Tongue (tissue), 3 donors: ENCODE measurements around the gene ZNF391. TPM values are rescaled to one million over a fixed set of nuclear protein-coding genes. Genes with fewer than 3 reads are reported as not detected.
"Not testable (repeated sequence)": the region's sequence is repeated elsewhere in the genome, so short reads cannot be mapped to it uniquely, and the experiment has no call there.

Experiments
- DNase-seq: peaks from one replicate; pipeline ENCODE4 v3.0.0-alpha.2; 2015
- small RNA-seq: library from RNA; depleted of rRNA; stranded (forward); fragments of <200 nt; gene quantifications from one replicate; pipeline ENCODE3, GENCODE V24; 2014; ENCODE audit warnings: low replicate concordance
- total RNA-seq: library from RNA; depleted of rRNA; stranded (reverse); fragments of >200 nt; gene quantifications from one replicate; pipeline ENCODE4 v1.2.3, GENCODE V29; 2014

ZNF391 gene
- total RNA-seq, 1 donor from 2014 or later, result 6.2 TPM

DNA sequence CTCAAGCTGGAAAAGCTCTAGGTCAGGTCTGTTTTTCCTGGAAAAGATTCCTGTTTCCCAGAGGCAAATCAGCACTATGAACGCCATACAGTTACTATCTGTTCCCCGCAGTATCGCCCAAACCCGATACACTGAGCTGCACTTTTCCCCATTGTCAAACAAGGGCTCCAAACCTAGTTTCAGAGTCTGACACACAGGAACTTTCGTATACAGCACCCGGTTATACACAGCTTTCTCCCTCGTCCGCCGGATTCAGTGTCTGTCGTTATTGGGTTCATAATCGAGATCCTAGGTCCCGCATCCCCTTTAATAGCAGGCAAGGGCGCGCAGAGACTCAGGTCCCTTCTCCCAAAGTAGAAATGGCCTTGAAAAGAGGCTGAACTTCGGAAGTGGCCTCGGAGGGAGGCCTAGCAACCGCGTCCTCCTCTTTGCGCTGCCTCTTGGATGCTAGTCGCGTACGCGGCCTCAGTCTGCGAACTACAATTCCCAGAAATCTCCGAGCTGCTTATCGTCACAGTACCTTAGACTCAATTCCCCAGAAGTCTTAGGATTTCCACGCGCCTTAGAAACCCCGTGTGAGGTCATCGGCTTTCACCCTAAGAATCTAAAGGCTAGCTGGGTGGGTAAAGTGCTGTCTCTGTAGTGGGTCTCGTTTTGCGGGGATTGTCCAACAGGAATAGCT, 34.2 kb downstream of the ZNF391 start:
- peak; percentile 66 for DNase-seq

DNA sequence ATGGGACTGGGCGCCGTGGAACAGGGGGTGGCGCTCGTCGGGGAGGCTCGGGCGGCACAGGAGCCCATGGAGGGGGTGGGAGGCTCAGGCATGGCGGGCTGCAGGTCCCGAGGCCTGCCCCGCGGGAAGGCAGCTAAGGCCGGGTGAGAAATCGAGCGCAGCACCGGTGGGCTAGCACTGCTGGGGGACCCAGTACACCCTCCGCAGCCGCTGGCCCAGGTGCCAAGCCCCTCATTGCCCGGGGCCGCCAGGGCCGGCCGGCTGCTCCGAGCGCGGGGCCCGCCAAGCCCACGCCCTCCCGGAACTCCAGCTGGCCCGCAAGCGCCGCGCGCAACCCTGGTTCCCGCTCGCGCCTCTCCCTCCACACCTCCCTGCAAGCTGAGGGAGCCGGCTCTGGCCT, 36.3 kb downstream of the ZNF391 start:
- not testable (repeated sequence) for DNase-seq

DNA sequence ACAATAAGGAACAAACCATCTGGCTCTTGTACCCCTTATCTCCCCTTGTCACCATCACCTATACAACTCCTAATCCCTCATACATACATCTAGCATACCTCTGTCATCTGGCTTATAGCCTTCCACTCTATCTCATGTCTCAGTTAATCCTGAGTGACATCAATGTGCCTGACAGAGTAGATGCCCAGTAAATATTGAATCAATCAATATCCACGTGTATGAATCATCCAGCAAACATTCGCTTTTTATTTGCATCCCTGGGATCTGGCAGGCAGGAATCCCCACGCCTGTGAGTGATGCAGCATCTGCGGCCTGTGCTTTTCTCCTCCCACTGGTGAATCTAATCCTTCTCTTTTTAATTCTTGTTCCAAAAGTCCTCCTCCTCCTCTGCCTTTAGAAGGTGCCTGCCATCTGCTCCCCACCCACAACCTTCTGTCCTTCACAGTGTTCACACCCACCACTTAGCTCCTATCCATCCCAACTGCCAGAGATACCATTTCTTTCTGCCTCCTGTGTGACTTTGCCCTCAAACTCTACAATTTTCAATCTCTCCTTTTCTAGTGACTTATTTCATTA, 37.6 kb downstream of the ZNF391 start:
- DNase-seq, result no peak

DNA sequence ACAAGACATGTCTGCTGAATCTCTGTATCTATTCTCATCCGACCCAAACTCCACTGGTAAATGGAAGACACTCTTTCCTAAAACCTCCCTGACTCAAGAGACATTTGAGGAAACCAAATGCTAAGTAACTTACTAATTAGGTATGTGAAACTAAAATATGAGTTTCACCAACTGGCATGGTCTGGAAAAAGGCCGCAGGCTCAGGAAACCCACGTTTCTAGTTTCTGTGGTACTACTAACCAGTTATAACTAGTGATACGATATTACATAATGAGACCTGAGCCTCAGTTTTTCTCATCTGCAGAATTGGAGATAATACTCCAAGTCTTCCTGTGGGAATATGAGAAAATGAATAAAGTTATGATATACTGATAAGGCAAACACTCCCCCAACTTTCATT, 39.9 kb downstream of the ZNF391 start:
- DNase-seq, result no peak

DNA sequence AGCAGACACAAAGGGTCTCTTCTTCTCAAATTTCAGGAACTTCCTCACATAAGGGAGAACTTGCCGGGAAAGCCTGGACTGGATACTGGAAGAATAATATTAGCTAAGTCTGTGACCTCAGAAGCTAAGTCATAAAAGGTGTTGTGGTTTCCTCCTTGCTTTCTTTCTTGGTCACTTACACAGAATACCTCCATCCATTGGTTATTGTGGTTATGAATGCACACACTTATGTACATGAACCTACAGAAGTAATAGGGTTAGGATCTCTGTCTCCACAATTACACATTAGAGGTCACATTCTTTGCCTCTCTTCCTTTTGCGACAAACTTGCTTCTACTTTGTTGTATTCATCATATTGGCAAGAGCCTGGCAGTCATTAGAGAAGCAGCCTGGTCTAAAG, 40.4 kb downstream of the ZNF391 start:
- DNase-seq, result no peak

DNA sequence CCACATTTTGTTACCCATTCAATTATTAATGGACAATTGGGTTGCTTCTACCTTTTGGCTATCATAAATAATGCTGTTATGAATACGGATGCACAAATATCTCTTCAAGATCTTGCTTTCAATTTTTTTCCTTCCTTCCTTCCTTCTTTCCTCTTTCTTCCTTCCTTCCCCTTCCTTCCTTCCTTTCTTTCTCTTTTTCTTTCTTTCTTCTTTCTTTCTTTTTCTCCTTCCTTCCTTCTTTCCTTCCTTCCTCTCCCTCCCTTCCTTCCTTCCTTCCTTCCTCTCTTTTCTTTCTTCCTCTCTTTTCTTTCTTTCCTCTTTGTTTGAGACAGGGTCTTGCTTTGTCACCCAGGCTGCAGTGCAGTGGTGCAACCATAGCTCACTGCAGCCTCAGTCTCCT, 45.2 kb downstream of the ZNF391 start:
- no peak for DNase-seq

DNA sequence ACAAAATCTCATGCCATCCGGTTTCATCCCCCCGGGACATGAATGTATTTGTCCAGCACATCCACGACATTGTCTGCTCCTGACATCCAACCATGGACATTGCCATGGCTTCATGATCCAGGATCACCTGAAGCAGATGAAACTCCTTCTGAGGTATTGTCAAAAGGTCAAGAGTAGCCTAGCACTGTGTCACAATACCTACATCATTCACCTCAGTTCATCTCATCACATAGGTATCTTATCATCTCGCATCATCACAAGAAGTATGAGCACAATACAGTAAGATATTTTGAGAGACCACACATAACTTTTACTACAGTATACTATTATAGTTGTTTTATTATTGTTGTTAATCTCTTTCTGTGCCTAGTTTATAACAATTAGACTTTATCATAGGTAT, 50.8 kb downstream of the ZNF391 start:
- no peak for DNase-seq

DNA sequence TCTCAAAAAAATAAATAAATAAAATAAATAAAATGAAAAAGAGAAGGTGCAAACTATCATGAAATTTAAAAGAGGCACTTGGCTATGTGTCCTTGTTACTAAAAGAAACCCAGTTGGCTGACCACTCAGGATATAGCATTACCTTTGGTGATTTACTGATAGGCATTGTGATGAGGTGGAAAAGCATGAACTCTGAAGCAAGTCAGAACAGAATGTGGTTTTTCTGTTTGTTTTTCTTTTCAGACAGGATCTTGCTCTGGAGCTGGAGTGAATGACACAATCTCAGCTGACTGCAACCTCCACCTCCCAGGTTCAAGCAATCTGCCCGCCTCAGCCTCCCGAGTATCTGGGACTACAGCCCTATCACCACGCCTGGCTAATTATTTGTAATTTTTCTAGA, 52.4 kb downstream of the ZNF391 start:
- DNase-seq, result no peak

DNA sequence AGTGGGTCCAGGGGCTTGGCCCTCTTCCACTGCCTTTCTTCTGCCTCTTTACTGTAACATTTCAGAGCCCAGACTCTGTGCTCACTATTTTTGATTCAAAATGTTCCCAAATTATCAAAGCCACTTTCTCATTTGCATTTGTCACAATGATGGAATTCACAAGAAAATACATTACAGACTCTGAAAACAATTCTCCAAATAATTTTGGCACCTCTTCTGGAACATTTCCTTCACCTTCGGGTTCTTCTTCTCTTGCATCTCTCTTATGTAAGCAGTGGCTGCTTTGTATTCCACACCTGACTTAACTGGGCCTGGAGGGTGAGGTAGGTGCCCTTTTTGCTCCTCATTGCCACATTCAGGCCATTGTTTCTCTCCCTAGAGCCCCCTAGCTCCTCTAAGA, 54.4 kb downstream of the ZNF391 start:
- DNase-seq, result no peak

DNA sequence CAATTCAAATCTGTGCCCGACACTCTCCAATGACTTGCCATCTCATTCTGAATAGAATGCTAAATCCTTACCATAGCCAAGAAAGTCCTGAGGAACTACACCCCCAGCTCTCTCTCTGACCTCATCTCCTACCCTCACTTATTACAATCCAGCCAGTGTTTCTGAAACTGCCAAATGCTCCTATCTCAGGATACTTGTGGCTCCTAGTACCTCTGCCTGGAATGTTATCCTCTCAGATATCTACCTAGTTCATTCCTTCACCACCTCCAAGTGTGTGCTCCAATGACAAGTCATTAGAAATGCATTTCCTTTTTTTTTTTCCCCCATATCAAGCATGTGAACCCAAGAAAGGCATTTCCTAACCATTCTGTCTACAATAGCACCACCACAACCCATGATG, 59.9 kb downstream of the ZNF391 start:
- no peak for DNase-seq

DNA sequence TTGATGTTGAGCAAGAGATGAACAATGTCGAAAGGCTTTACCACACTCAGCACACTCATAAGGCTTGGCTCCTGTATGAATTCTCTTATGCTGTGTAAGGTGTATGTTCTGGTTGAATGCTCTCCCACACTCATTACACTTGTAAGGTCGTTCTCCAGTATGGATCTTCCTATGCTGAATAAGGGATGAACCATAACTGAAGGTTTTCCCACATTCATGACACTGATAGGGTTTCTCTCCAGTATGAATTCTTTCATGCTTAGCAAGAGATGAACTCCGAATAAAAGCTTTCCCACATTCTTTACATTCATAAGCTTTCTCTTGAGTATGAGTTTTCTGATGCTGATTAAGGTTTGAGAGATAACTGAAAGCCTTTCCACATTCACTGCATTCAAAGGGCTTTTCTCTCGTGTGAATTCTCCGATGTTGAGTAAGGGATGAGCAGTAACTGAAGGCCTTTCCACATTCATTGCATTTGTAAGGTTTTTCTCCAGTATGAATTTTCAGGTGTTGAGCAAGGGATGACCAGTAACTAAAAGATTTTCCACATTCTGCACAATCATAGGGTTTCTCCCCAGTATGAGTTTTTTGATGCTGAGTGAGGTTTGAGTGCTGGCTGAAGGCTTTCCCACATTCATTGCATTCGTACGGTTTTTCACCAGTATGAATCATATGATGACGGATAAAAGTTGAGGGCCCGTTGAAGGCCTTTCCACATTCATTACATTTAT, 63.3 kb downstream of the ZNF391 start:
- DNase-seq, result no peak

DNA sequence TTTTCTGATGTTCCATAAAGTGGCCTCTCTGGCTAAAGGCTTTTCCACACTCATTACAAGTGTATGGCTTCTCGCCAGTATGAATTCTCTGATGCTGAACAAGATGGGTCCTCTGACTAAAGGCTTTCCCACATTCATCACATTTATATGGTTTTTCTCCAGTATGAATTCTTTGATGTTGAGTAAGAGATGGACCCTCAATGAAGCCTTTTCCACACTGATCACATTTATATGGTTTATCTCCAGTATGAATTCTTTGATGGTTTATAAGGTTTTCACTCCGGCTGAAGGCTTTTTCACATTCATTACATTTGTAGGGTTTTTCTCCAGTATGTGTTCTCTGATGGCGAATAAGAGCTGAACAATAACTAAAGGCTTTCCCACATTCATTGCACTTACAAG, 63.9 kb downstream of the ZNF391 start:
- no peak for DNase-seq

Small RNAs within 50 kb of the gene (small RNA-seq; reads per million reads assigned to genes)
- not detected for gene MCFD2P1

Other genes starting within 250 kb of the ZNF391 start
- 1.6 TPM for gene PRSS16, start 141.1 kb upstream of the ZNF391 start, total RNA-seq
- not detected for gene POM121L2, start 76.5 kb upstream of the ZNF391 start, total RNA-seq
- gene ZNF184, start 84.3 kb downstream of the ZNF391 start, total RNA-seq, result 15.4 TPM